Measurements from ENCODE around the gene SRR. TPM values are rescaled to one million over a fixed set of nuclear protein-coding genes. Genes with fewer than 3 reads are reported as not detected.
A peak's percentile ranks its signal among the peaks of the same experiment; 100 is the strongest.
"Not testable (repeated sequence)": the region's sequence is repeated elsewhere in the genome, so short reads cannot be mapped to it uniquely, and the experiment has no call there.

SRR gene
- polyA plus RNA-seq, 3 donors: 3.7 to 6.6 (median 6.5) TPM

DNA sequence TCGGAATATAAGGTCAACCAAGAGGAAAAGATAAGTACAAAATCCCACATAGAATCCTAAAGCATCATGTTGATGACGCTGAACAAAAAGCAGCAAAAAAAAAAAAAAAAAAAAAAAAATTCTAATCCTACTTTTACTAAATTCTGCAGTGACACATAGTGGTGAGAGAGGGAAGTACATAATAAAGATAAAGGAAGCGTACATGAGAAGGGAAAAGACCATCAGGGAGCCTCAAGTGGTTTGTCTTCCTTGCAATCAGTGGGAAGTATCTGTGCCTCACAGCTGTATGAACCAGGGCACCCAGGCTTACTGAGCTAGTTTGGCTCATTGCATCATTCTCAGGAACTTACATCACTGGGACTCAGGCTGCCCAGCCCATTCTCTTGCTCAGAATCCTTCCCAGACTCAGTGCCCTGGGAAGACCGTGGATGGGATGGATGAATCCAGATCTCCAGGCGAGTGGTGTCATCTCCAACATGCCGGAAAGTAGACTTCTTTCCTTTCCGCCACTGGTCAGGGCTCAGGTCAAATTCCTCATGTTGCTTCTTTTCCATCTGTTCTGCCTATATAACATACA, 21.4 kb upstream of the SRR start:
- WGBS, 3 donors: 54 to 55% (median 55%) methylated on average over 7 of the region's 7 CpGs
- no peak overlapping the region for H3K27ac ChIP-seq (ENCODE audit: low read depth, low read length)

GRCh38 chr17:2283302-2283701, 20.4 kb upstream of the SRR start:
- no peak overlapping the region for H3K27ac ChIP-seq (ENCODE audit: low read depth, low read length)
- 84 to 91% (median 86%) methylated on average over 7 of the region's 7 CpGs for WGBS, 3 donors

GRCh38 chr17:2289878-2290478, 13.8 kb upstream of the SRR start:
- no peak overlapping the region for H3K27ac ChIP-seq (ENCODE audit: low read depth, low read length)
- 96 to 97% (median 96%) methylated on average over 5 of the region's 5 CpGs for WGBS, 3 donors

GRCh38 chr17:2292100-2292499, 11.7 kb upstream of the SRR start:
- WGBS, 3 donors: 79 to 92% (median 88%) methylated on average over 2 of the region's 2 CpGs
- H3K27ac ChIP-seq (ENCODE audit: low read depth, low read length): no peak overlapping the region

DNA sequence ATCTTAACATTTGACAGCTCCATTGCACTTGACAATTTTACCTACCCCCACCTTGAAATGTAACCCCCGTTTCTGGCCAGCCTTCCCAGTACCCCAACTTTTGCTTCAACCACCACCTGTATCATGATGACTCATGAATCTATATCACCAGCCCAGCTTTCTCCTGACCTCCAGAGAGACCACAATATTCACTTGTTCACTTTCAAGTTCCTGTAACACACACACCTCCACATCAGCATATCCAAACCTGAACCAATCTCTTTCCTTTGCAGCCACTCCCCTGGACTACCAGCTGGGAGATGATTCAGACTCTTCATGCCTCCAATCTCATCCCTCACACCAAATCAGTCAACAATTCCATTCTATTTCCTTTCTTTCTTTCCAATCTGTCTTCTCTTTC, 8.2 kb upstream of the SRR start:
- WGBS, 3 donors: 82 to 88% (median 86%) methylated on average over 1 of the region's 1 CpG
- H3K27ac ChIP-seq (ENCODE audit: low read depth, low read length): no peak overlapping the region

DNA sequence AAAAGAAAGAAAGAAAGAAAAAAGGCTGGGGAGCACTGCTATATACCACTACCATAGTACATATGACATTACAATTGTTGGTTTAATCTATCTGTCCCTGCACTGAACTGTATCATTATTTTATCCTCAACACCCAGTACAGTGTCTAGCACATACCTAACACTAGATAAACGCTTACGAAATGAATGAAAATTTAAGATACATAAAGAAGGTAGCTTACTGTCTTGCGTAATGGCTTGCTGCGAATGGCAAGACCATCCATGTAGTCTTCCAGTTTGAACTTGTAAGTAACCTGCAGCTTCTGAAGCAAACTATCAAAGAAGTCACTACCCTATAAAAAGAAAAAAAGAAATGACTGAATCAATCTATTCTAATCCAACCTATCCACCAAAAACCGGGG, 6.7 kb upstream of the SRR start:
- WGBS, 3 donors: 89 to 91% (median 90%) methylated on average over 5 of the region's 5 CpGs

GRCh38 chr17:2299136-2299535, 4.6 kb upstream of the SRR start:
- 92 to 95% (median 94%) methylated on average over 12 of the region's 12 CpGs for WGBS, 3 donors
- no peak overlapping the region for H3K27ac ChIP-seq (ENCODE audit: low read depth, low read length)

More for the DNA sequence above, 6.7 kb upstream of the SRR start:
- no peak overlapping the region for H3K27ac ChIP-seq (ENCODE audit: low read depth, low read length)

DNA sequence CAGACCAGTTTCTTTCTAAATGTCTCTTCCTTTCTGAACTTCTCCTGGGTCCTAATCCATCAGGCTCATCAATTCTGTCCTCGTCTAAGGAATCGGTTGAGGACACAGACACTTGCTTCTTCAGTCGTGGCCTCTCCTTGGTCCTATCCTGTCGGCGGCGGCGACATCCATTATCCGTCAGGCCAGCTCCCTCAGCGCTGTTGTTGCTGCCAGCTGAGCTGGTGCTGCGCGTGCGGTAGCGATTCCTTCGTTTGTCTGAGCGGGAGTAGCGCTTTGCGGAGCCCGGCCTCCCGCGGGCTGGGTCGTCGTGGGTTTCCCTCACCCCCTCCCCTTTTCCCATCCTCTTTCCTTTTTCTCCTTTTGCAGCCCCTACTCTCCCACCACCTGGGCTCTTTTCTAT, 4.0 kb upstream of the SRR start:
- WGBS, 3 donors: 85 to 92% (median 90%) methylated on average over 22 of the region's 22 CpGs
- H3K27ac ChIP-seq (ENCODE audit: low read depth, low read length): no peak overlapping the region

GRCh38 chr17:2302778-2303203, 959 bp upstream of the SRR start:
- peak overlapping the region; percentile 42 for H3K27ac ChIP-seq (ENCODE audit: low read depth, low read length)
- WGBS, 3 donors: 2 to 4% (median 3%) methylated on average over 12 of the region's 12 CpGs

GRCh38 chr17:2304931-2305330, 1.2 kb downstream of the SRR start:
- 71 to 87% (median 81%) methylated on average over 4 of the region's 4 CpGs for WGBS, 3 donors
- H3K27ac ChIP-seq (ENCODE audit: low read depth, low read length): no peak overlapping the region

GRCh38 chr17:2309338-2310154, 5.8 kb downstream of the SRR start:
- WGBS, 3 donors: 46 to 73% (median 68%) methylated on average over 6 of the region's 6 CpGs
- no peak overlapping the region for H3K27ac ChIP-seq (ENCODE audit: low read depth, low read length)

DNA sequence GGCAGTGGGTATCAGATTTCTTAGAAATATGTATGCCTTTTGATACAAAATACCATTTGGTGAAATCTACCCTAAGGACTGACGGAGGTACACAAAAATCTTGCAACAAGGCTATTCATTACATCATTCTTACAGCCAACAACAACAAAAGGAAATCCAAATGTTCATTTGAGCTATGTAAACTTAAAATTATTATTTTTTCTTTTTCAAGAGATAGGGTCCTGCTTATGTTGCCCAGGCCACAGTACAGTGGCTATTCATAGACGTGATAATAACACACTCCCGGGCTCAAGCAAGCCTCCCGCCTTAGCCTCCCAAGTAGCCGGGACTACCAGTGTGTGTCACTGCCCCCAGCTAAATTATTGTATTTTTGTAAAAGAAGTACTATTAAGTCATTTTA, 9.0 kb downstream of the SRR start:
- H3K27ac ChIP-seq (ENCODE audit: low read depth, low read length): no peak overlapping the region
- WGBS, 3 donors: 90 to 98% (median 96%) methylated on average over 5 of the region's 5 CpGs

DNA sequence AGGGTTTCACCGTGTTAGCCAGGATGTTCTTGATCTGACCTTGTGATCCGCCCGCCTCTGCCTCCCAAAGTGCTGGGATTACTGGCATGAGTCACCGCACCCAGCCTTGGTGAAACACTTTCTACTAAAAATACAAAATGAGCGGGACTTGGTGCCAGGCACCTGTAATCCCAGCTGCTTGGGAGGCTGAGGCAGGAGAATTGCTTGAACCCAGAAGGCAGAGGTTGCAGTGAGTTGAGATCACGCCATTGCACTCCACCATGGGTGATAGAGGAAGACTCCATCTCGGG, 13.1 kb downstream of the SRR start:
- not testable (repeated sequence) for H3K27ac ChIP-seq (ENCODE audit: low read depth, low read length)
- 89 to 95% (median 95%) methylated on average over 7 of the region's 7 CpGs for WGBS, 3 donors

GRCh38 chr17:2317796-2318195, 14.0 kb downstream of the SRR start:
- 89 to 97% (median 95%) methylated on average over 3 of the region's 3 CpGs for WGBS, 3 donors

GRCh38 chr17:2319051-2319450, 15.3 kb downstream of the SRR start:
- no peak overlapping the region for H3K27ac ChIP-seq (ENCODE audit: low read depth, low read length)

More at GRCh38 chr17:2317796-2318195, 14.0 kb downstream of the SRR start:
- H3K27ac ChIP-seq (ENCODE audit: low read depth, low read length): no peak overlapping the region

DNA sequence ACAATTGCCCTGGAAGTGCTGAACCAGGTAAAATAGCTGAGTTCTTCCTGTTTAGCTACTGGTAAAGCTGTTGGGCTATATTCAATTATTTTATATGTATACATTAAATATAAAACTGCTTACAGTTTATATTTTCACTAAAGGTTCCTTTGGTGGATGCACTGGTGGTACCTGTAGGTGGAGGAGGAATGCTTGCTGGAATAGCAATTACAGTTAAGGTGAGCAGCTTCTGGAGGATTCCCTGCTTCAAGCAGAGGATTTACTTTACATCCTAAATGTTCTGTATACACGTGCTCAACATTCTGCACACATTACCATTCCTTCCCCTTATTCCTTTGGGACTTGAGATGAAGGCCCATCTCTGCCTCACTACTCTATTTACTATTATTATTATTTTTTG, 17.6 kb downstream of the SRR start:
- 58 to 83% (median 70%) methylated on average over 1 of the region's 1 CpG for WGBS, 3 donors
- H3K27ac ChIP-seq (ENCODE audit: low read depth, low read length): no peak overlapping the region

DNA sequence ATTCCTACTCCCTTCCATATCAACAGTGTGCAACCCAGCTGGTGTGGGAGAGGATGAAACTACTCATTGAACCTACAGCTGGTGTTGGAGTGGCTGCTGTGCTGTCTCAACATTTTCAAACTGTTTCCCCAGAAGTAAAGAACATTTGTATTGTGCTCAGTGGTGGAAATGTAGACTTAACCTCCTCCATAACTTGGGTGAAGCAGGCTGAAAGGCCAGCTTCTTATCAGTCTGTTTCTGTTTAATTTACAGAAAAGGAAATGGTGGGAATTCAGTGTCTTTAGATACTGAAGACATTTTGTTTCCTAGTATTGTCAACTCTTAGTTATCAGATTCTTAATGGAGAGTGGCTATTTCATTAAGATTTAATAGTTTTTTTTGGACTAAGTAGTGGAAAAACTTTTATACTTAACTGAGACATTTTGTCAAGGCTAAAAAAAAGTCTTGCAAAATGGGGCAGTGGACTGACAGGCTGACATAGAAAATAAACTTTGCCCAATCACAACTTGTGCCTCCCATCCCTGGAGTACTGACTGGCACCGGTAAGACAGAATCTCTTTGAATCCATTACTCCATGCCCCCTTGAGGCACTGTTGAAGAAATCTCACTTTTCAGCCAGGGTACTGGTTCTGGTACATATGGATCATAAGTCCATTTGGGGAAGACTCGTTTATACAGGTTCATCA, 20.0 kb downstream of the SRR start:
- WGBS, 3 donors: 61 to 77% (median 71%) methylated on average over 2 of the region's 2 CpGs
- no peak overlapping the region for H3K27ac ChIP-seq (ENCODE audit: low read depth, low read length)

GRCh38 chr17:2331303-2331702, 27.6 kb downstream of the SRR start:
- 50 to 86% (median 60%) methylated on average over 3 of the region's 3 CpGs for WGBS, 3 donors
- H3K27ac ChIP-seq (ENCODE audit: low read depth, low read length): no peak overlapping the region

DNA sequence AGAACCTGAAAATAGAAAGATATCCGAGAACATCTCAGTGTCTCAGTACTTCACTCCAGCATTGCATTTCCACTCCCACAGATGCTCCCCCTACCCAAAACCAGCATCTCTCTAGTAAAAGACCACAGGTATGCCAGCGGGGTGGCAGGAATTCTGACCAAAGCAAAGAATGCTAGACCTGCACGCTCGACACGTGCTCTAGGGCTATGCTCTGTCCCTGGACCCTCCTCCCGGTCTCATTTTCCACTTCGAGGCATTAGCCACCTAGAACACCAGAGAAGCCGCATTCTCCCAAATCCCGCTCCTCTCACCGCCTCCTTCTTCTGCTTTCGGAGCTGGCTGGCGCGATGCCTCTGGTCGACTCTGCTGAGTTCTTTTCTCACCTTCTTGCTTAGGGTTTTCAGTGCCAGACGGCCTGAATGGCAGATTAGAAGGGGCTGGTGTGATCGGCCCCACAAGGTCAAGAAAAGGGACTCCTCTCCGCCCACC, 32.0 kb downstream of the SRR start:
- WGBS, 3 donors: 2 to 3% (median 3%) methylated on average over 17 of the region's 17 CpGs
- no peak overlapping the region for H3K27ac ChIP-seq (ENCODE audit: low read depth, low read length)

All from adipose tissue (tissue), 3 donors.